MM.1S (cell line): ENCODE data around the gene MRPL58.

Source experiments
- CTCF ChIP-seq: fragments of 300-600 bp; sonication (generic); IDR thresholded peaks from 2 replicates; pipeline ENCODE4 v1.5.1; 2016; ENCODE audit warnings: antibody characterized with exemption, low read length, mixed read lengths
- EZH2 ChIP-seq: fragments of 300-600 bp; sonication (generic); optimal IDR thresholded peaks from 2 replicates; pipeline ENCODE3; 2017; ENCODE audit warnings: low read depth, mild to moderate bottlenecking, antibody characterized with exemption, low read length, mixed read lengths
- EZH2phosphoT487 ChIP-seq: fragments of 300-600 bp; sonication (generic); IDR thresholded peaks from 2 replicates; pipeline ENCODE4 v1.6.1; 2018; ENCODE audit warnings: antibody characterized with exemption, low read length

GRCh38 chr17:74990581-74991105 lies 21.8 kb upstream of the MRPL58 start:
- TF ChIP-seq CTCF (no peak), EZH2 (no peak), EZH2phosphoT487 (no peak)
